ENCODE measurements around the gene GRID2. TPM values are rescaled to one million over a fixed set of nuclear protein-coding genes. Genes with fewer than 3 reads are reported as not detected.

Gene GRID2
- total and polyA plus RNA-seq, 9 of the 15 experiments (the other 6 are each of a cell fraction or from before 2014, with no cell fraction given) = 0.04 TPM; not detected in 7

GRCh38 chr4:92279296-92279695 is 24.5 kb upstream of the GRID2 start (continued):
- TF ChIP-seq THRA (IDR thresholded peaks at IDR 0.05) (no peak), NONO (IDR thresholded peaks at IDR 0.05; ENCODE audit: low read depth in 2 of 2, low read length in 1 of 2) (no peak), ZNF224 (CRISPR knock-in tag; IDR thresholded peaks at IDR 0.05) (no peak), ZBTB5 (IDR thresholded peaks at IDR 0.05) (no peak), THRAP3 (IDR thresholded peaks at IDR 0.05; ENCODE audit: borderline replicate concordance) (no peak), ZSCAN29 (IDR thresholded peaks at IDR 0.05) (no peak)

GRCh38 chr4:92299152-92299551 is 4.6 kb upstream of the GRID2 start:
- intact Hi-C loops (cut with micrococcal nuclease) (no loop called here), in situ Hi-C loops (cut with MboI) (no loop called here)
- Histone ChIP-seq H3K27ac (ENCODE audit: extremely low read depth, low read depth, low read length) (no peak overlapping the region), H3K4me3 (no peak overlapping the region), H3K4me2 (ENCODE audit: insufficient read depth, low read length) (no peak overlapping the region), H3K9ac (ENCODE audit: insufficient read depth in 1 of 2, low read depth in 2 of 2, low read length in 2 of 2) (no peak overlapping the region), H2AFZ (ENCODE audit: low read depth, low read length) (no peak overlapping the region), H3K9me3 (replicated peaks; ENCODE audit: control insufficient read depth, insufficient read depth, low read depth, low read length) (no peaks in the 10 kb centered on the region), H3K9me1 (ENCODE audit: control insufficient read depth, insufficient read depth, low read length) (no peaks in the 10 kb centered on the region), H4K20me1 (replicated peaks; ENCODE audit: control insufficient read depth, insufficient read depth, low read length) (no peaks in the 10 kb centered on the region), H3K79me2 (ENCODE audit: control insufficient read depth, insufficient read depth, low read length) (no peaks in the 10 kb centered on the region), H3K27me3 (ENCODE audit: control insufficient read depth in 2 of 2, insufficient read depth in 2 of 2, low read length in 2 of 2) (no peaks in the 10 kb centered on the region), H3K4me1 (replicated peaks in 1 of 2; ENCODE audit: control insufficient read depth in 2 of 2, insufficient read depth in 2 of 2, low read length in 2 of 2) (no peaks in the 10 kb centered on the region), H3K36me3 (ENCODE audit: control insufficient read depth, insufficient read depth, low read length) (no peaks in the 10 kb centered on the region)
- no TSS peak for BruUV-seq (replicated peaks)
- FAIRE-seq = no peak
- no peak for DNase-seq (ENCODE audit: extremely low read depth in 1 of 4, low spot score in 3 of 4)
- POLR2A ChIA-PET = no interaction called here
- CTCF ChIA-PET (ENCODE audit: low intra/inter-chr PET ratio) = no interaction called here
- no peak for ATAC-seq
- TF ChIP-seq DIDO1 (tag; IDR thresholded peaks at IDR 0.05; ENCODE audit: low read depth) = no peak
